Spleen (tissue), 7 donors: Measurements from ENCODE around the gene OR2T10.
"Not testable (repeated sequence)": the region's sequence is repeated elsewhere in the genome, so short reads cannot be mapped to it uniquely, and the experiment has no call there.

Source experiments
- CTCF ChIP-seq, 11 experiments: fragments of 200-600 bp in 7 of 11; fragments of 450-650 bp in 4 of 11; sonication (generic) in 4 of 11; IDR thresholded peaks in 8 of 11; conservative IDR thresholded peaks in 3 of 11; 1 replicate in 7 of 11; 2 replicates in 4 of 11; pipeline versions ENCODE4 v1.4.0 to v1.8.0; 2016 to 2021; ENCODE audit warnings: antibody characterized with exemption in 11 of 11, inconsistent platforms in 4 of 11, mild to moderate bottlenecking in 1 of 11
- POLR2A ChIP-seq, 3 donors: fragments of 450-650 bp; IDR thresholded peaks; one replicate each; pipeline ENCODE4 v1.5.1; 2017; ENCODE audit warnings: antibody characterized with exemption in 3 of 3, mild to moderate bottlenecking in 1 of 3
- donor health status: DM: no; HTN: no; CAD: no; lungs with moderate emphysema.
- donor health status: DM: no; HTN: no; CAD: no.
- donor health status: DM: no; HTN: no; CAD: no.

GRCh38 chr1:248642971-248643651 lies 45.6 kb upstream of the OR2T10 start:
- TF ChIP-seq CTCF (IDR thresholded peaks at IDR 0.05 in 8 of 11, conservative IDR thresholded peaks at IDR 0.05 in 3 of 11); POLR2A (IDR thresholded peaks at IDR 0.05): not testable (repeated sequence)
